ENCODE results near the gene RTN1.
"Not testable (repeated sequence)": the region's sequence is repeated elsewhere in the genome, so short reads cannot be mapped to it uniquely, and the experiment has no call there.

The RTN1 gene

DNA sequence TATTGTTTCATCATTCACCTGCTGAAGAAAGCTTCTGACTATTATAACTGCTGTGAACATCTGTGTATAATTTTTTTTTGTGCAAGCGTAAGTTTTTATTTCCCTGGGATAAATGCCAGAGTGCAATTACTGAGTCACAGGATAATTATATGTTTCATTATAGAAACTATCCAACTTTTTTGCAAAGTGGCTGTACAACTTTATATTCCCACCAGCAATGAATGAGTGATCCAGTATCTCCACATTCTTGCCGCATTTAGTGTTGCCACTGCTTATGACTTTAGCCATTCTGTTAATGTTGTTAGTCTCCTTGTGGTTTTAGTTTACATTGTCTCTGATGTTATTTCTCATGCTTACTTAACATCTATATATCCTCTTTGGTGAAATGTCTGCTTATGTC is 205.8 kb downstream of the RTN1 start:
- Histone ChIP-seq H2AFZ (ENCODE audit: low read length) (no peak overlapping the region), H3K9me3 (ENCODE audit: insufficient read depth, low read depth, low read length) (0 out of 2 replicates have a peak, but pooled peaks cover 4% of the 10 kb centered on the region), H3K4me1 (ENCODE audit: insufficient read depth, low read length, poor library complexity, severe bottlenecking) (no peaks in the 10 kb centered on the region), H3K4me3 (ENCODE audit: low read length, poor library complexity, severe bottlenecking) (no peak overlapping the region), H3K36me3 (ENCODE audit: insufficient read depth, low read length) (no peaks in the 10 kb centered on the region), H3F3A (ENCODE audit: low read depth) (no peaks in the 10 kb centered on the region), H3K79me2 (ENCODE audit: insufficient read depth, low read length) (no peaks in the 10 kb centered on the region), H3K9me2 (replicated peaks; ENCODE audit: low read depth, low read length) (no peaks in the 10 kb centered on the region), H3K9ac (ENCODE audit: low read depth, low read length, poor library complexity, severe bottlenecking) (no peak overlapping the region), H4K20me1 (ENCODE audit: insufficient read depth, low read length, poor library complexity, severe bottlenecking) (no peaks in the 10 kb centered on the region), H3K4me2 (ENCODE audit: low read depth, low read length, poor library complexity, severe bottlenecking) (no peak overlapping the region), H3K27me3 (ENCODE audit: insufficient read depth, low read length, poor library complexity, severe bottlenecking) (no peaks in the 10 kb centered on the region)
- TF ChIP-seq, protein P1, sequence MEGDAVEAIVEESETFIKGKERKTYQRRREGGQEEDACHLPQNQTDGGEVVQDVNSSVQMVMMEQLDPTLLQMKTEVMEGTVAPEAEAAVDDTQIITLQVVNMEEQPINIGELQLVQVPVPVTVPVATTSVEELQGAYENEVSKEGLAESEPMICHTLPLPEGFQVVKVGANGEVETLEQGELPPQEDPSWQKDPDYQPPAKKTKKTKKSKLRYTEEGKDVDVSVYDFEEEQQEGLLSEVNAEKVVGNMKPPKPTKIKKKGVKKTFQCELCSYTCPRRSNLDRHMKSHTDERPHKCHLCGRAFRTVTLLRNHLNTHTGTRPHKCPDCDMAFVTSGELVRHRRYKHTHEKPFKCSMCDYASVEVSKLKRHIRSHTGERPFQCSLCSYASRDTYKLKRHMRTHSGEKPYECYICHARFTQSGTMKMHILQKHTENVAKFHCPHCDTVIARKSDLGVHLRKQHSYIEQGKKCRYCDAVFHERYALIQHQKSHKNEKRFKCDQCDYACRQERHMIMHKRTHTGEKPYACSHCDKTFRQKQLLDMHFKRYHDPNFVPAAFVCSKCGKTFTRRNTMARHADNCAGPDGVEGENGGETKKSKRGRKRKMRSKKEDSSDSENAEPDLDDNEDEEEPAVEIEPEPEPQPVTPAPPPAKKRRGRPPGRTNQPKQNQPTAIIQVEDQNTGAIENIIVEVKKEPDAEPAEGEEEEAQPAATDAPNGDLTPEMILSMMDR (conservative IDR thresholded peaks at IDR 0.05; ENCODE audit: low read length) = no peak
- no peak for TF ChIP-seq EZH2phosphoT487 (IDR thresholded peaks at IDR 0.05; ENCODE audit: borderline replicate concordance)

DNA sequence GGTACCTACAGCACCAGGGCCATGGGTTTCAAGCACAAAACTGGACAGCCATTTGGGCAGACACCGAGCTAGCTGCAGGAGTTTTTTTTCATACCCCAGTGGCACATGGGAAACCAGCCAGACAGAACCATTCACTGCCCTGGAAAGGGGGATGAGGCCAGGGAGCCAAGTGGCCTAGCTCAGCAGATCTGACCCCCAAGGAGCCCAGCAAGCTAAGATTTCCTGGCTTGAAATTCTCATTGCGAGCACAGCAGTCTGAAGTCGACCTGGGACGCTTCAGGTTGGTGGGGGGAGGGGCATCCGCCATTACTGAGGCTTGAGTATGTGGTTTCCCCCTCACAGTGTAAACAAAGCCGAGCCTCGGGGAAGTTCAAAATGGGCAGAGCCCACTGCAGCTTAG is 212.8 kb downstream of the RTN1 start:
- Histone ChIP-seq H4K20me1 (ENCODE audit: insufficient read depth, low read length, poor library complexity, severe bottlenecking) (no peaks in the 10 kb centered on the region), H3K4me1 (ENCODE audit: insufficient read depth, low read length, poor library complexity, severe bottlenecking) (no peaks in the 10 kb centered on the region), H3K79me2 (ENCODE audit: insufficient read depth, low read length) (no peaks in the 10 kb centered on the region), H3K9me3 (ENCODE audit: insufficient read depth, low read depth, low read length) (no peaks in the 10 kb centered on the region), H3K9ac (ENCODE audit: low read depth, low read length, poor library complexity, severe bottlenecking) (no peak overlapping the region), H3K27me3 (ENCODE audit: insufficient read depth, low read length, poor library complexity, severe bottlenecking) (no peaks in the 10 kb centered on the region), H3K4me2 (ENCODE audit: low read depth, low read length, poor library complexity, severe bottlenecking) (no peak overlapping the region), H3K9me2 (replicated peaks; ENCODE audit: low read depth, low read length) (no peaks in the 10 kb centered on the region), H3K36me3 (ENCODE audit: insufficient read depth, low read length) (no peaks in the 10 kb centered on the region), H3F3A (ENCODE audit: low read depth) (no peaks in the 10 kb centered on the region), H2AFZ (ENCODE audit: low read length) (no peak overlapping the region), H3K4me3 (ENCODE audit: low read length, poor library complexity, severe bottlenecking) (no peak overlapping the region)
- no peak for TF ChIP-seq EZH2phosphoT487 (IDR thresholded peaks at IDR 0.05; ENCODE audit: borderline replicate concordance)
- TF ChIP-seq, protein P1 (conservative IDR thresholded peaks at IDR 0.05; ENCODE audit: low read length) = no peak

DNA sequence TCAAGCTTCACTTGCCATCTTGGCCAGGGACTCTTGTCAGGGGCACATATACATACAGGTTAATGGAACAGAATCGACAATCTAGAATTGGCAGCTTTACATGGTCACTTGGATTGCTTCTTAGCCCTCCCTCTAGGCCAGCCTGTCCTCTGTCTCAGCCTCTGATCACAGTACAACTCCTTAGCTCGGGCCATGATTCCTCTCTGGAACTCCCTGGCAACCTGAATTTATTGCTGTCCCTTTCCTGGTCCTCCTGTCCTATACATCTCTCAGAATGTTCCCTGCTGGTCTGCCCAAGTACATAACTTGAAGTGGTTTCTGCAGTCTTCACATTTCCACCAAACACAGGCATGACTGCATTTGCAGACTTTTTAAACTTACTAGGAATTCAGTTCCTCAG is 214.1 kb downstream of the RTN1 start:
- Histone ChIP-seq H3F3A (ENCODE audit: low read depth) (no peaks in the 10 kb centered on the region), H3K9me2 (replicated peaks; ENCODE audit: low read depth, low read length) (no peaks in the 10 kb centered on the region), H3K79me2 (ENCODE audit: insufficient read depth, low read length) (no peaks in the 10 kb centered on the region), H4K20me1 (ENCODE audit: insufficient read depth, low read length, poor library complexity, severe bottlenecking) (no peaks in the 10 kb centered on the region), H3K4me2 (ENCODE audit: low read depth, low read length, poor library complexity, severe bottlenecking) (no peak overlapping the region), H3K9ac (ENCODE audit: low read depth, low read length, poor library complexity, severe bottlenecking) (no peak overlapping the region), H3K27me3 (ENCODE audit: insufficient read depth, low read length, poor library complexity, severe bottlenecking) (no peaks in the 10 kb centered on the region), H2AFZ (ENCODE audit: low read length) (no peak overlapping the region), H3K4me3 (ENCODE audit: low read length, poor library complexity, severe bottlenecking) (no peak overlapping the region), H3K9me3 (ENCODE audit: insufficient read depth, low read depth, low read length) (no peaks in the 10 kb centered on the region; the same call in 1 of the 2 replicates), H3K4me1 (ENCODE audit: insufficient read depth, low read length, poor library complexity, severe bottlenecking) (no peaks in the 10 kb centered on the region), H3K36me3 (ENCODE audit: insufficient read depth, low read length) (no peaks in the 10 kb centered on the region)
- TF ChIP-seq EZH2phosphoT487 (IDR thresholded peaks at IDR 0.05; ENCODE audit: borderline replicate concordance) = no peak
- TF ChIP-seq, protein P1 (conservative IDR thresholded peaks at IDR 0.05; ENCODE audit: low read length) = no peak

DNA sequence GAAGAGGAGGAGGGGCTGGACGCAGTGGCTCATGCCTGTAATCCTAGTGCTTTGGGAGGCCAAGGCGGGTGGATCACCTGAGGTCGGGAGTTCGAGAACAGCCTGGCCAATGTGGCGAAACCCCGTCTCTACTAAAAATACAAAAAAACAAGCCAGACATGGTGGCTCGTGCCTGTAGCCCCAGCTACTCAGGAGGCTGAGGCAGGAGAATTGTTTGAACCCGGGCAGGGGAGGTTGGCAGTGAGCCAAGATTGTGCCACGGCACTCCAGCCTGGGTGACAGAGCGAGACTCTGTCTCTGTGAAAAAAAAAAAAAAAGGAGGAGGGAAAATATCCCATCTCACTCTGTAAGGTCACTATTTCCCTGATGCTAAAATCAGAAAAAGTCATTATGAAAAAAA is 216.4 kb downstream of the RTN1 start:
- not testable (repeated sequence) for H3K4me1 ChIP-seq (ENCODE audit: insufficient read depth, low read length, poor library complexity, severe bottlenecking); H4K20me1 ChIP-seq (ENCODE audit: insufficient read depth, low read length, poor library complexity, severe bottlenecking); H3K9me2 ChIP-seq (replicated peaks; ENCODE audit: low read depth, low read length); H2AFZ ChIP-seq (ENCODE audit: low read length); H3K4me3 ChIP-seq (ENCODE audit: low read length, poor library complexity, severe bottlenecking); H3F3A ChIP-seq (ENCODE audit: low read depth); H3K79me2 ChIP-seq (ENCODE audit: insufficient read depth, low read length); H3K9me3 ChIP-seq (ENCODE audit: insufficient read depth, low read depth, low read length); H3K4me2 ChIP-seq (ENCODE audit: low read depth, low read length, poor library complexity, severe bottlenecking); H3K9ac ChIP-seq (ENCODE audit: low read depth, low read length, poor library complexity, severe bottlenecking); H3K27me3 ChIP-seq (ENCODE audit: insufficient read depth, low read length, poor library complexity, severe bottlenecking); H3K36me3 ChIP-seq (ENCODE audit: insufficient read depth, low read length)

DNA sequence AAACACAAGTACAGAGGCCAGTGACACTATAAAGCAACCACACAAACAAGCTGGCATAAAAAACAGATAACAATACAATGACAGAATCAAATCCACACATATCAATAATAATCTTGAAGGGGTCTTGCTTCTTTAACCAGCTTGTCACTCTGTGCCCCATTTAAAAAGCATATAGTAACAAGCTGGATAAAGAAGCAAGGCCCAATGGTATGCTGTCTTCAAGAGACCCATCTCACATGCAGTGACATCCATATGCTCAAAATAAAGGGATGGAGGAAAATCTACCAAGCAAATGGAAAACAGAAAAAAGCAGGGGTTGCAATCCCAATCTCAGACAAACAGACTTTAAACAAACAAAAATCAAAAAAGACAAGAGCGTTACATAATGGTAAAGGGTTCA is 223.7 kb downstream of the RTN1 start:
- not testable (repeated sequence) for H3K4me3 ChIP-seq (ENCODE audit: low read length, poor library complexity, severe bottlenecking); H4K20me1 ChIP-seq (ENCODE audit: insufficient read depth, low read length, poor library complexity, severe bottlenecking); H3F3A ChIP-seq (ENCODE audit: low read depth); H3K27me3 ChIP-seq (ENCODE audit: insufficient read depth, low read length, poor library complexity, severe bottlenecking); H3K4me2 ChIP-seq (ENCODE audit: low read depth, low read length, poor library complexity, severe bottlenecking); H3K79me2 ChIP-seq (ENCODE audit: insufficient read depth, low read length); H2AFZ ChIP-seq (ENCODE audit: low read length); H3K36me3 ChIP-seq (ENCODE audit: insufficient read depth, low read length); H3K4me1 ChIP-seq (ENCODE audit: insufficient read depth, low read length, poor library complexity, severe bottlenecking); H3K9ac ChIP-seq (ENCODE audit: low read depth, low read length, poor library complexity, severe bottlenecking); H3K9me2 ChIP-seq (replicated peaks; ENCODE audit: low read depth, low read length)
- peaks cover 20% of the 10 kb centered on the region; the same call in 1 of the 2 replicates for H3K9me3 ChIP-seq (ENCODE audit: insufficient read depth, low read depth, low read length)

Measured in Loucy (cell line).